K562 (cell line): Measurements from ENCODE around the gene WDR18. TPM values are rescaled to one million over a fixed set of nuclear protein-coding genes. Genes with fewer than 3 reads are reported as not detected.

Experiments
- ATF7 ChIP-seq: fragments of 450-650 bp; IDR thresholded peaks from 2 replicates; pipeline ENCODE4 v1.7.1; 2014; ENCODE audit warnings: mild to moderate bottlenecking, moderate library complexity
- CREB3L1 ChIP-seq: fragments of 450-650 bp; IDR thresholded peaks from 2 replicates; pipeline ENCODE4 v1.6.1; 2014; ENCODE audit warnings: low read depth, mild to moderate bottlenecking, moderate library complexity, borderline replicate concordance
- CXXC5 ChIP-seq: fragments of 250-450 bp; sonication (Bioruptor Pico); IDR thresholded peaks from 2 replicates; pipeline ENCODE4 v1.8.0; 2022; ENCODE audit warnings: inconsistent platforms, mild to moderate bottlenecking, moderate library complexity
- DMBX1 ChIP-seq: fragments of 250-450 bp; sonication (Bioruptor Pico); IDR thresholded peaks from 2 replicates; pipeline ENCODE4 v1.8.0; 2022; ENCODE audit warnings: inconsistent platforms, mild to moderate bottlenecking, moderate library complexity, borderline replicate concordance
- FOXA3 ChIP-seq, 2 experiments: fragments of 450-650 bp in 1 of 2; sonication (generic) in 1 of 2; formaldehyde crosslinking; IDR thresholded peaks in 1 of 2; conservative IDR thresholded peaks in 1 of 2; 2 replicates each; pipeline versions ENCODE4 v1.4.0 to v1.8.0; 2020 to 2022; ENCODE audit warnings: mild to moderate bottlenecking in 2 of 2, missing genetic modification reagents in 1 of 2
- GMEB1 ChIP-seq: fragments of 250-450 bp; sonication (Bioruptor Pico); IDR thresholded peaks from 2 replicates; pipeline ENCODE4 v1.4.0; 2020; ENCODE audit warnings: mild to moderate bottlenecking
- HNRNPL ChIP-seq: fragments of 200-400 bp; formaldehyde crosslinking; IDR thresholded peaks from 2 replicates; pipeline ENCODE4 v1.6.1; 2017; ENCODE audit warnings: low read depth, mild to moderate bottlenecking, low read length
- ID3 ChIP-seq, 2 experiments: fragments of 250-450 bp in 1 of 2; fragments of 450-650 bp in 1 of 2; sonication (Bioruptor Pico) in 1 of 2; IDR thresholded peaks; 2 replicates each; pipeline versions ENCODE4 v1.6.1 to v1.8.0; 2016 to 2021; ENCODE audit warnings: mild to moderate bottlenecking in 2 of 2, moderate library complexity in 2 of 2, missing compliant biosample characterization in 1 of 2, missing genetic modification characterization in 1 of 2
- ILK ChIP-seq: fragments of 450-650 bp; IDR thresholded peaks from 2 replicates; pipeline ENCODE4 v1.6.1; 2016; ENCODE audit warnings: missing genetic modification characterization, low read depth, mild to moderate bottlenecking, missing compliant biosample characterization, moderate library complexity, borderline replicate concordance
- KDM5B ChIP-seq: fragments of 200-600 bp; sonication (generic); IDR thresholded peaks from 2 replicates; pipeline ENCODE4 v1.6.1; 2012; ENCODE audit warnings: low read depth, mild to moderate bottlenecking, moderate library complexity, low read length, control low read depth, inconsistent platforms; ENCODE audit not compliant: insufficient replicate concordance
- NKRF ChIP-seq: fragments of 450-650 bp; IDR thresholded peaks from 2 replicates; pipeline ENCODE4 v1.6.1; 2016; ENCODE audit warnings: borderline replicate concordance
- TFAP4 ChIP-seq: sonication (generic); formaldehyde crosslinking; IDR thresholded peaks from 2 replicates; pipeline ENCODE4 v1.8.0; 2022; ENCODE audit warnings: missing genetic modification reagents, mild to moderate bottlenecking, moderate library complexity, borderline replicate concordance
- ZNF12 ChIP-seq: sonication (generic); formaldehyde crosslinking; IDR thresholded peaks from 2 replicates; pipeline ENCODE4 v1.4.0; 2020; ENCODE audit warnings: mild to moderate bottlenecking, missing genetic modification reagents
- ZNF76 ChIP-seq: fragments of 250-450 bp; sonication (Bioruptor Pico); IDR thresholded peaks from 2 replicates; pipeline ENCODE4 v1.4.0; 2020; ENCODE audit warnings: mild to moderate bottlenecking, moderate library complexity, borderline replicate concordance
- polyA plus RNA-seq, 8 experiments: library from polyadenylated mRNA; depleted of rRNA in 4 of 8; stranded (reverse) in 5 of 8; unstranded in 3 of 8; fragments of >200 nt; fragmentation: Nextera tagmentation in 2 of 8; fragmentation: Illumina TruSeq in 1 of 8; extraction: Ambion mirVana in 2 of 8; extraction: Trizol in 1 of 8; gene quantifications; 2 replicates each; pipeline versions ENCODE4 v1.2.1 to v1.2.3, GENCODE V29; 2011 to 2014; ENCODE audit warnings: inconsistent platforms in 1 of 8, missing spikeins in 1 of 8
- total RNA-seq, 7 experiments: library from RNA; depleted of rRNA in 6 of 7; stranded (reverse); fragments of >200 nt in 6 of 7; fragmentation: Illumina TruSeq in 2 of 7; extraction: Trizol in 2 of 7; gene quantifications; 2 replicates each; pipeline versions ENCODE4 v1.2.1 to v1.2.3, GENCODE V29; 2011 to 2021; ENCODE audit warnings: low replicate concordance in 1 of 7

The WDR18 gene
- total and polyA plus RNA-seq, 9 of the 15 experiments (the other 6 are each of a cell fraction or from before 2014, with no cell fraction given) = 0.65 to 181 (median 30.1) TPM

- TF ChIP-seq ID3 (CRISPR knock-in tag; IDR thresholded peaks at IDR 0.05) = no peak
- TF ChIP-seq ID3 (tag; IDR thresholded peaks at IDR 0.05) = 0 out of 2 replicates have a peak, but pooled peaks have one; percentile 57
- peak; percentile 72 for TF ChIP-seq GMEB1 (CRISPR knock-in tag)
- TF ChIP-seq ZNF12 (CRISPR knock-in tag) = no peak
- peak in 1 of 2 experiments; percentile 82; a peak in 2 of 4 replicates for TF ChIP-seq FOXA3 (CRISPR knock-in tag; conservative IDR thresholded peaks at IDR 0.05 in 1 of 2, IDR thresholded peaks at IDR 0.05 in 1 of 2)
- peak; percentile 64; the same call in 1 of the 2 replicates for TF ChIP-seq CREB3L1
- TF ChIP-seq DMBX1 (CRISPR knock-in tag) = peak; percentile 12; the same call in 1 of the 2 replicates
- TF ChIP-seq ATF7 = peak; percentile 85
- peak; percentile 89 for TF ChIP-seq TFAP4
- TF ChIP-seq HNRNPL = peak; percentile 49; the same call in 1 of the 2 replicates
- TF ChIP-seq NKRF = peak; percentile 99
- TF ChIP-seq ZNF76 (CRISPR knock-in tag) = 0 out of 2 replicates have a peak, but pooled peaks have one; percentile 41
- TF ChIP-seq KDM5B = peak; percentile 56
- TF ChIP-seq CXXC5 (CRISPR knock-in tag) = peak; percentile 88
- no peak for TF ChIP-seq ILK (tag)
Observed at GRCh38 chr19:984165-984967, at the start of gene WDR18 (continued).
